ENCODE results near the gene CDK15. TPM values are rescaled to one million over a fixed set of nuclear protein-coding genes. Genes with fewer than 3 reads are reported as not detected.

CDK15 gene
- total and polyA plus RNA-seq, 3 experiments from 2014 or later, result not detected

DNA sequence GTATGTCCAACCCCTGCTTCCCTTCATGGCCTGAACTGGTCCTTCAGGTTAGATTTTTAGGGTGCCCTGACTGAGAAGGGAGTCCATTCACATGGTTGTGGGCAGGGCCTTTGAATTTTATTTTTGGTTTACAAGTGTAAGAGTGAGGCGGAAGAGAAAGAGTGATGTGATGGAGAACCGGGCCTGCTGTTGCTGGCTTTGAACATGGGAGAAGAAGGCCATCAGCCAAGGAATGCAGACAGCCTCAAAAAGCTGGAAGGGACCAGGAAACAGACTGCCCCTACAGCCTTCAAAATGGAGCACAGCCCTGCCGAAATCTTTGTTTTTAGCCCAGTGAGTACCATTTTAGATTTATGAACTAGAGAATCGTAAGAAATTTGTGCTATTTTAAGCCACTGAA is 105.0 kb downstream of the CDK15 start:
- no peak overlapping the region for H3K27ac ChIP-seq (ENCODE audit: low read depth, low read length)
- H3K9me3 Mint-ChIP-seq, result no peaks in the 10 kb centered on the region
- peaks cover 4% of the 10 kb centered on the region for H3K4me1 ChIP-seq (ENCODE audit: insufficient read depth, low read length)
- H3K27me3 Mint-ChIP-seq, result peaks cover 4% of the 10 kb centered on the region in 2 donors
- no peaks in the 10 kb centered on the region for H3K36me3 Mint-ChIP-seq
- H3K9me3 ChIP-seq (ENCODE audit: low read length), result no peaks in the 10 kb centered on the region
- no peaks in the 10 kb centered on the region for H3K36me3 ChIP-seq (ENCODE audit: insufficient read depth, low read length)
- DNase-seq, result no peak
- H3K27me3 ChIP-seq (ENCODE audit: insufficient read depth, low read length, poor library complexity, severe bottlenecking), result no peaks in the 10 kb centered on the region
- peak overlapping the region in 2 of 8 donors; percentile 1 to 5 for H3K27ac Mint-ChIP-seq
- no peak overlapping the region for H3K4me3 Mint-ChIP-seq
- H3K4me1 Mint-ChIP-seq, result peaks cover 7 to 9% (median 7%) of the 10 kb centered on the region in 3 donors
- no peak overlapping the region for H3K4me3 ChIP-seq (ENCODE audit: low read length)
- POLR2A ChIA-PET, result no interaction called here
- CTCF ChIA-PET, result no interaction called here

DNA sequence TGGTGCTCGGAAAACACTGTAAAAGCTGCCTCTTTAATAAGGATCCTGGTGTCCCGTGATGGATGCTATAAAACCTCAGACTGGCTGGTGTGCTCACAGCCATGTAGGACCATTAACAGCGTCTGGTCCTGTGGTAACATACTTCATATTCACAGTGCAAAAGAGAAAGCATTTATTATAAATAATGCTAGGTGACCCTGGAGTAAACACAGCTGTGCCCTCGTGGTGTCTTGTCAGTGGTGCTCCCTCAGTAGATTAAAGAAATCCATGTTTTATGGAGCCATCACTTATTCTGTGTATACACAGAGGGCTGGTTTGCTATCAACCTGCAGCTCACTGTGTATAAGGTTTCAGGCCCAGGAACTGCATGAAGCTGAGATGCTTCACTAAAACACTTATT is 106.9 kb downstream of the CDK15 start:
- Mint-ChIP-seq H3K4me3 (no peak overlapping the region), H3K27ac (no peak overlapping the region), H3K4me1 (peaks cover 7 to 9% (median 7%) of the 10 kb centered on the region in 3 donors), H3K9me3 (no peaks in the 10 kb centered on the region), H3K27me3 (peaks cover 0 to 4% of the 10 kb centered on the region in 2 donors), H3K36me3 (no peaks in the 10 kb centered on the region)
- POLR2A ChIA-PET, result no interaction called here
- CTCF ChIA-PET, result interaction anchor here (1.5 kb wide), 1 partner anchor 8 kb away, joined by 3 read pairs; no protein-coding TSS in a partner anchor
- H3K9me3 ChIP-seq (ENCODE audit: low read length), result no peaks in the 10 kb centered on the region
- no peak for DNase-seq
- no peak overlapping the region for H3K27ac ChIP-seq (ENCODE audit: low read depth, low read length)
- H3K4me3 ChIP-seq (ENCODE audit: low read length), result no peak overlapping the region
- no peaks in the 10 kb centered on the region for H3K36me3 ChIP-seq (ENCODE audit: insufficient read depth, low read length)
- H3K27me3 ChIP-seq (ENCODE audit: insufficient read depth, low read length, poor library complexity, severe bottlenecking), result no peaks in the 10 kb centered on the region
- H3K4me1 ChIP-seq (ENCODE audit: insufficient read depth, low read length), result peaks cover 4% of the 10 kb centered on the region

DNA sequence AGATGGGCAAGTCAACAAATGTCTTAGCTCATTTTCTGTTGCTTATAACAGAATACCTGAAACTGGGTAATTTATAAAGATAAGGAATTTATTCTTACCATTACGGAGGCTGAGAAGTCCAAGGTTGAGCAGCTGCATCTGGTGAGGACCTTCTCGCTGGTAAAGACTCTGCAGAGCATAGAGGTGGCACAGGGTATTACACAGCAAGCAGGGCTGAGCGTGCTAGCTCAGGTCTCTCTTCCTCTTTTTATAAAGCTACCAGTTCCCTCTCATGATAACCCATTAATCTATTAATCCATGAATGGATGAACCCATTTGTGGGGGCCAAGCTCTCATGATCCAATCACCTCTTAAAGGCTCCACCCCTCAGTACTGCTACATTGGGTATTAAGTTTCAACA is 109.1 kb downstream of the CDK15 start:
- H3K27me3 ChIP-seq (ENCODE audit: insufficient read depth, low read length, poor library complexity, severe bottlenecking), result no peaks in the 10 kb centered on the region
- H3K36me3 ChIP-seq (ENCODE audit: insufficient read depth, low read length), result no peaks in the 10 kb centered on the region
- Mint-ChIP-seq H3K27ac (peak overlapping the region in 1 of 8 donors; percentile 1), H3K9me3 (no peaks in the 10 kb centered on the region), H3K36me3 (peaks cover 0 to 2% (median 0%) of the 10 kb centered on the region in 3 donors), H3K27me3 (peaks cover 3 to 4% of the 10 kb centered on the region in 2 donors), H3K4me3 (no peak overlapping the region), H3K4me1 (no peaks in the 10 kb centered on the region)
- CTCF ChIA-PET, result no interaction called here
- no peak for DNase-seq
- H3K9me3 ChIP-seq (ENCODE audit: low read length), result no peaks in the 10 kb centered on the region
- POLR2A ChIA-PET, result no interaction called here
- H3K27ac ChIP-seq (ENCODE audit: low read depth, low read length), result no peak overlapping the region
- no peak overlapping the region for H3K4me3 ChIP-seq (ENCODE audit: low read length)
- no peaks in the 10 kb centered on the region for H3K4me1 ChIP-seq (ENCODE audit: insufficient read depth, low read length)

DNA sequence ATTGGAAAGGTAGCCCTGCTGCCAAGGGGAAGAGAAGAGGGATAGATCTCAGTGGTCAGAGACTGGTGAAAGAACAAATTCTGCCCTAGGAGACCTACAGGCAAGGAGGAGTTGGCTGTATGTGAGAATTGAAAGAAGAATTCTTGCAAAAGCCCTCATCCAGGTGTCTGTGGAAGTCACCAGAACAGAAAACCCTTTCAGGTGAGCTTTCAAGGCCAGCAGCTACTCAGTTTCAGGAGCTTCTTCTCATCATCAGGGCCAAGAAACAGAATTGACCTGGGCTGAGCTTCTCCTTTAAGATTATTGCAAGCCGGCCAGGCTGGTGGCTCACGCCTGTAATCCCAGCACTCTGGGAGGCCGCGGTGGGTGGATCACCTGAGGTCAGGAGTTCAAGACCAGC is 110.2 kb downstream of the CDK15 start:
- Histone ChIP-seq H3K4me1 (ENCODE audit: insufficient read depth, low read length) (no peaks in the 10 kb centered on the region), H3K27ac (ENCODE audit: low read depth, low read length) (no peak overlapping the region), H3K27me3 (ENCODE audit: insufficient read depth, low read length, poor library complexity, severe bottlenecking) (no peaks in the 10 kb centered on the region), H3K36me3 (ENCODE audit: insufficient read depth, low read length) (no peaks in the 10 kb centered on the region), H3K9me3 (ENCODE audit: low read length) (no peaks in the 10 kb centered on the region), H3K4me3 (ENCODE audit: low read length) (no peak overlapping the region)
- DNase-seq, result no peak
- H3K27me3 Mint-ChIP-seq, result peaks cover 3% of the 10 kb centered on the region in 2 donors
- H3K27ac Mint-ChIP-seq, result no peak overlapping the region
- H3K9me3 Mint-ChIP-seq, result no peaks in the 10 kb centered on the region
- ChIA-PET POLR2A (no interaction called here), CTCF (interaction anchor here (0.9 kb wide), 1 partner anchor 9 kb away, joined by 3 read pairs; no protein-coding TSS in a partner anchor)
- no peak overlapping the region for H3K4me3 Mint-ChIP-seq
- H3K4me1 Mint-ChIP-seq, result no peaks in the 10 kb centered on the region
- H3K36me3 Mint-ChIP-seq, result peaks cover 0 to 2% (median 0%) of the 10 kb centered on the region in 3 donors

DNA sequence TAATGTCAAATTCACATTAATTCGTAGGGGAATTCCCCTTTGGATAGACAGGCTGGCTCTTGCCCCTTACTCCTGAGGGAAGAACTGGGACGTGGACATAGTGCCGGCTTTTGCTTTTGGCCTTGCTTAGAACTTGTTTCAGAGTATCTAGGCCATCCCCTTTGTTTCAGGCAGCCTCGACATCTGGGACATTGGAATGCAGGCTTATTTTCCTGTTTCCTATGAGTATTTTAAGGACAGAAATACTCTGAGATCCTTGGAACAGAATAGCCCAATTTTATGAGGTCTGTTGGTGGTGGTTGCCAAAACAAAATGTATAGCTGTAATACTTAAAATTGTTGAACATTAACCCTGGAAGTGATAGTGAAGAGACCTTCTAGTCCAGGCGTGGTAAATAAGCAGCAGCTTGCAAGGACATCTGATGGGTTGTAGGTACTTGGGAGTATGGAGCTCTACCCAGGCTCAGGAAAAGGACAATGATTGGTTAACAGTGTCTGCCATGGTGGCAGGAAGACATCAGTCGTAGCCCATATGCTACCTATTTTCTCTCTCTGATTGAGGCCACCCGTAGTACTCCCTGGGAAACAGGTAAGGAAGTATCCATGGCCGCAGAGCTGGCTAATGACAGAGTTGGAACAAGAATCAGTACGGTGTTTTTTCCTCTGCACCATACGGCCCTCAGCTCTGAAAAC is 112.4 kb downstream of the CDK15 start:
- Mint-ChIP-seq H3K4me3 (no peak overlapping the region), H3K27me3 (peaks cover 3 to 17% of the 10 kb centered on the region in 2 donors), H3K27ac (no peak overlapping the region), H3K9me3 (no peaks in the 10 kb centered on the region), H3K36me3 (peaks cover 0 to 2% (median 0%) of the 10 kb centered on the region in 3 donors), H3K4me1 (no peaks in the 10 kb centered on the region)
- Histone ChIP-seq H3K36me3 (ENCODE audit: insufficient read depth, low read length) (no peaks in the 10 kb centered on the region), H3K27me3 (ENCODE audit: insufficient read depth, low read length, poor library complexity, severe bottlenecking) (no peaks in the 10 kb centered on the region), H3K9me3 (ENCODE audit: low read length) (no peaks in the 10 kb centered on the region), H3K27ac (ENCODE audit: low read depth, low read length) (no peak overlapping the region), H3K4me3 (ENCODE audit: low read length) (no peak overlapping the region), H3K4me1 (ENCODE audit: insufficient read depth, low read length) (no peaks in the 10 kb centered on the region)
- CTCF ChIA-PET, result no interaction called here
- no peak for DNase-seq
- POLR2A ChIA-PET, result no interaction called here

DNA sequence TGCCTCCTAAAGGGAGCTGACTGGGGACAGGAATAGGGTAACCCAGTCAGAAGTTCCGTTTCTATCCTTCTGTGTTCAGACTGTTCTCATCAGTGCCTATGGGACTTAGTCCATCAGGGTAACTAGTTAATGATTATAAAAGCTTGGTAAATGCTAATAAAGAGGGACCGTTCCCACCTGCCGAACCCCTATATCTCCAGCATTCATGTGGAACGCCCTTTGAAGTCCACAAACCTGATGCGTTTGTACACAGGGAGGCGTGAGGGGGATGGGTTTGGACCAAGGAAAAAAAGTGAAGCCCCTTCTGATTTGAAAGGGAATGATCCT is 112.9 kb downstream of the CDK15 start:
- Histone ChIP-seq H3K36me3 (ENCODE audit: insufficient read depth, low read length) (no peaks in the 10 kb centered on the region), H3K4me3 (ENCODE audit: low read length) (no peak overlapping the region), H3K9me3 (ENCODE audit: low read length) (no peaks in the 10 kb centered on the region), H3K27ac (ENCODE audit: low read depth, low read length) (no peak overlapping the region), H3K27me3 (ENCODE audit: insufficient read depth, low read length, poor library complexity, severe bottlenecking) (no peaks in the 10 kb centered on the region), H3K4me1 (ENCODE audit: insufficient read depth, low read length) (no peaks in the 10 kb centered on the region)
- H3K27ac Mint-ChIP-seq, result no peak overlapping the region
- DNase-seq, result no peak
- no peak overlapping the region for H3K4me3 Mint-ChIP-seq
- H3K36me3 Mint-ChIP-seq, result peaks cover 0 to 2% (median 0%) of the 10 kb centered on the region in 3 donors
- POLR2A ChIA-PET, result no interaction called here
- H3K27me3 Mint-ChIP-seq, result peaks cover 3 to 18% of the 10 kb centered on the region in 2 donors
- H3K4me1 Mint-ChIP-seq, result no peaks in the 10 kb centered on the region
- CTCF ChIA-PET, result no interaction called here
- no peaks in the 10 kb centered on the region for H3K9me3 Mint-ChIP-seq

DNA sequence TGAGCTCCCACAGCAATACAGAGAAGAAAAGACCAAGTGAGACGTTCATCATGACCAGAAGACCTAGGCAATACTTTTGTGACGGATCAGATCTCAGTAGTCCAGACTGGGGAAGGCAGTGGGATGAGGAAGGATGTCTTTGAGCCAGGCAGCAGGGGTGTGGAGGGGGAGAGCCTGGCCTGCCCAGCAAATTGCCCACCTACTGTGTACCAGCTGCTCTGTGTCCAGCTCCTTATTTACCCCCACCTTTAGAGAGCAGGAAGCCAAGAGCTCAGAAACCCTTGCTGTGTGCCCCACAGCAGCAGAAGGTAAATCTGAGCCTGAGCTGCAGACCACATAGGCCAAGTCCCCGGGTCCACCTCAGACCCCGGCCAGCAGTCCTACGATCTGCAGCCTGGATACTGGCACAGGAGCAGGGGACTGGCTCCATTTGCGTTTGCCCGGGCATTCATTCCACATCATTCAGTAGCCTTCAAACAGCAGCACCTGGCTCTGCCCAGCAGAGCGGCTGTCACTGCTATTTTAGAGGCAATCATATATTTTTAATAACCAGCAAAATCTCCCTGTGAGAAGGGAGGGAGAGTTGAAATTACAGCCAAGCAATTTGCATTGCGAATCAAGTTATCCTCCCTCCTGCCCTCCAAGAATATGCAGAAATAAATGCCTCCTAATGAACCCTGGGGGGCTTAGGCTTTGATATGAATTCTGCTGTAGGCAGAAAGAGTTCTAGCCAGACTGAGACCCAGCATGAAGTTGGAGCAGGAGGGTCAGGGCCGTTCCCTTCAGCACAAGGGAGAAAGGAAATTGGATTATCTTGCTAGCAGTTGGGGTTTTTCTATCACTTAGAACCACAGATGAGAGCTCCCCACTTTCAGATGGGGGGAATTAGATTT is 117.3 kb downstream of the CDK15 start:
- peaks cover 3 to 39% of the 10 kb centered on the region in 2 donors for H3K27me3 Mint-ChIP-seq
- Histone ChIP-seq H3K9me3 (ENCODE audit: low read length) (no peaks in the 10 kb centered on the region), H3K4me3 (ENCODE audit: low read length) (no peak overlapping the region), H3K27me3 (ENCODE audit: insufficient read depth, low read length, poor library complexity, severe bottlenecking) (no peaks in the 10 kb centered on the region), H3K27ac (ENCODE audit: low read depth, low read length) (no peak overlapping the region), H3K4me1 (ENCODE audit: insufficient read depth, low read length) (no peaks in the 10 kb centered on the region), H3K36me3 (ENCODE audit: insufficient read depth, low read length) (no peaks in the 10 kb centered on the region)
- no peak overlapping the region for H3K27ac Mint-ChIP-seq
- H3K4me1 Mint-ChIP-seq, result no peaks in the 10 kb centered on the region
- H3K4me3 Mint-ChIP-seq, result no peak overlapping the region
- ChIA-PET POLR2A (no interaction called here), CTCF (no interaction called here)
- DNase-seq, result no peak
- peaks cover 0 to 2% (median 0%) of the 10 kb centered on the region in 3 donors for H3K36me3 Mint-ChIP-seq
- no peaks in the 10 kb centered on the region for H3K9me3 Mint-ChIP-seq

DNA sequence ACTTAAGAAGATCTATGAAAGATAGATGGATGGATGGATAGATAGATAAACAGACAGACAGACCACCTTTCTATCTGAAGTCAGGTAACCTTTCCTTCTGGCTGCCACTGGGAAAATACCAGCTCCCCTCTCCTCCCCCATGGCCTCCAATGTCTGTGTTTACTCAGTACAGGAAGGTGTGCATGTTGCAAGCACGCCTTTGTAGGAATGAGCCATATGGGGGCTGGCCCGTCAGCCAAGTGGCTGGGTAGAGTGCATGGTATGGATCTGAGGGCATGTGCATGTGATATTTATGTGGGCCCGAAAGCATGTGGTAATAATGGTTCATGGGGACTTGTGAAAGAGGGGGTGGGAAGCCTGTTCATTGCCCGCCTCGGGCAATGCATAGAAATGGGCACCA is 118.1 kb downstream of the CDK15 start:
- CTCF ChIA-PET, result no interaction called here
- H3K4me3 Mint-ChIP-seq, result no peak overlapping the region

More for the DNA sequence above, 118.1 kb downstream of the CDK15 start:
- no peaks in the 10 kb centered on the region for H3K9me3 Mint-ChIP-seq
- no peak overlapping the region for H3K27ac Mint-ChIP-seq
- H3K4me3 ChIP-seq (ENCODE audit: low read length), result no peak overlapping the region
- H3K36me3 Mint-ChIP-seq, result peaks cover 0 to under 1% (median 0%) of the 10 kb centered on the region in 3 donors
- POLR2A ChIA-PET, result no interaction called here
- H3K27ac ChIP-seq (ENCODE audit: low read depth, low read length), result no peak overlapping the region
- H3K36me3 ChIP-seq (ENCODE audit: insufficient read depth, low read length), result no peaks in the 10 kb centered on the region
- no peaks in the 10 kb centered on the region for H3K4me1 Mint-ChIP-seq
- no peak for DNase-seq
- H3K4me1 ChIP-seq (ENCODE audit: insufficient read depth, low read length), result no peaks in the 10 kb centered on the region
- H3K27me3 ChIP-seq (ENCODE audit: insufficient read depth, low read length, poor library complexity, severe bottlenecking), result no peaks in the 10 kb centered on the region
- no peaks in the 10 kb centered on the region for H3K9me3 ChIP-seq (ENCODE audit: low read length)
- peaks cover 3 to 41% of the 10 kb centered on the region in 2 donors for H3K27me3 Mint-ChIP-seq

Measured in CD8-positive, alpha-beta memory T cell (primary cell).